ENCODE data around the gene MYOF. TPM values are rescaled to one million over a fixed set of nuclear protein-coding genes. Genes with fewer than 3 reads are reported as not detected.
A peak's percentile ranks its signal among the peaks of the same experiment; 100 is the strongest.

Gene MYOF
- polyA plus RNA-seq, 1 of the 3 experiments (the other 2 are of a cell fraction), result 103 TPM

- peaks cover 8% of the 10 kb centered on the region in 2 experiments for H3K36me3 ChIP-seq (replicated peaks in 1 of 2; ENCODE audit: control insufficient read depth in 1 of 2, insufficient read depth in 2 of 2, low read length in 1 of 2)
Measured at GRCh38 chr10:93501650-93502049, 19.5 kb upstream of the MYOF start.

GRCh38 chr10:93498166-93498565 lies 16.0 kb upstream of the MYOF start:
- H3F3A ChIP-seq (replicated peaks; ENCODE audit: insufficient read depth), result no peaks in the 10 kb centered on the region
- H3K4me2 ChIP-seq, result peak overlapping the region; percentile 87; the same call in 1 of the 2 replicates
- no peak overlapping the region for H3K9ac ChIP-seq
- 88% methylated on average over 5 of the region's 5 CpGs for WGBS (ENCODE audit: low lambda C conversion rate)
- H4K20me1 ChIP-seq (ENCODE audit: insufficient read depth), result no peaks in the 10 kb centered on the region
- H3K9me3 ChIP-seq, result no peaks in the 10 kb centered on the region
- no peaks in the 10 kb centered on the region for H3K27me3 ChIP-seq (ENCODE audit: insufficient read depth)
- ChIA-PET POLR2A (no interaction called here), CTCF (interaction anchor here (1.0 kb wide), 1 partner anchor 16 kb away, joined by 3 read pairs; no protein-coding TSS in a partner anchor)
- DNase-seq, result no peak
- peaks cover 64% of the 10 kb centered on the region for H3K79me2 ChIP-seq (ENCODE audit: insufficient read depth)
- no peak overlapping the region for H2AFZ ChIP-seq (ENCODE audit: low read depth)
- 0 out of 4 replicates have a peak overlapping the region, but pooled peaks of 1 of the 2 experiments have one; percentile 81 for H3K4me3 ChIP-seq (ENCODE audit: low read depth in 2 of 2, low read length in 1 of 2)
- no peak for TF ChIP-seq YY1 (IDR thresholded peaks at IDR 0.05; ENCODE audit: low read depth)
- TF ChIP-seq EP300 (IDR thresholded peaks at IDR 0.05; ENCODE audit: borderline replicate concordance in 1 of 2, low read depth in 1 of 2, low read length in 1 of 2), result no peak
- no peak for TF ChIP-seq FOXJ3 (CRISPR knock-in tag; IDR thresholded peaks at IDR 0.05)
- no peak for TF ChIP-seq RFX5 (IDR thresholded peaks at IDR 0.05; ENCODE audit: low read length)
- TF ChIP-seq, protein P1, sequence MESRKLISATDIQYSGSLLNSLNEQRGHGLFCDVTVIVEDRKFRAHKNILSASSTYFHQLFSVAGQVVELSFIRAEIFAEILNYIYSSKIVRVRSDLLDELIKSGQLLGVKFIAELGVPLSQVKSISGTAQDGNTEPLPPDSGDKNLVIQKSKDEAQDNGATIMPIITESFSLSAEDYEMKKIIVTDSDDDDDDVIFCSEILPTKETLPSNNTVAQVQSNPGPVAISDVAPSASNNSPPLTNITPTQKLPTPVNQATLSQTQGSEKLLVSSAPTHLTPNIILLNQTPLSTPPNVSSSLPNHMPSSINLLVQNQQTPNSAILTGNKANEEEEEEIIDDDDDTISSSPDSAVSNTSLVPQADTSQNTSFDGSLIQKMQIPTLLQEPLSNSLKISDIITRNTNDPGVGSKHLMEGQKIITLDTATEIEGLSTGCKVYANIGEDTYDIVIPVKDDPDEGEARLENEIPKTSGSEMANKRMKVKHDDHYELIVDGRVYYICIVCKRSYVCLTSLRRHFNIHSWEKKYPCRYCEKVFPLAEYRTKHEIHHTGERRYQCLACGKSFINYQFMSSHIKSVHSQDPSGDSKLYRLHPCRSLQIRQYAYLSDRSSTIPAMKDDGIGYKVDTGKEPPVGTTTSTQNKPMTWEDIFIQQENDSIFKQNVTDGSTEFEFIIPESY (IDR thresholded peaks at IDR 0.05; ENCODE audit: borderline replicate concordance, low read depth), result no peak
- no peak for TF ChIP-seq ELF1 (IDR thresholded peaks at IDR 0.05)
- no peak for TF ChIP-seq RAD21 (IDR thresholded peaks at IDR 0.05; ENCODE audit: low read length)
- no peak for TF ChIP-seq GABPA (IDR thresholded peaks at IDR 0.05; ENCODE audit: low read depth)
- TF ChIP-seq SIN3A (IDR thresholded peaks at IDR 0.05; ENCODE audit: borderline replicate concordance, low read depth, low read length), result no peak
- no peak for TF ChIP-seq JUND (IDR thresholded peaks at IDR 0.05)
- no peak for TF ChIP-seq NFIC (IDR thresholded peaks at IDR 0.05; ENCODE audit: borderline replicate concordance)
- H3K9me2 ChIP-seq, result no peaks in the 10 kb centered on the region
- H3K36me3 ChIP-seq (replicated peaks in 1 of 2; ENCODE audit: control insufficient read depth in 1 of 2, insufficient read depth in 2 of 2, low read length in 1 of 2), result peaks cover 3% of the 10 kb centered on the region in 2 experiments
- no peak overlapping the region for H3K27ac ChIP-seq (ENCODE audit: low read depth in 2 of 2, low read length in 1 of 2)
- H3K4me1 ChIP-seq (ENCODE audit: control insufficient read depth in 1 of 2, insufficient read depth in 2 of 2, low read depth in 1 of 2, low read length in 1 of 2), result peaks cover 0 to 4% of the 10 kb centered on the region in 2 experiments; a peak in 3 of 4 replicates

More at GRCh38 chr10:93501650-93502049, 19.5 kb upstream of the MYOF start:
- no peaks in the 10 kb centered on the region for H4K20me1 ChIP-seq (ENCODE audit: insufficient read depth)
- ChIA-PET POLR2A (no interaction called here), CTCF (interaction anchor here (0.8 to 2.2 kb wide), 4 partner anchors 10 to 40 kb away, joined by 3 to 16 read pairs (median 5); partner anchors contain the start of gene MYOF)
- no peak overlapping the region for H3K4me2 ChIP-seq
- no peak overlapping the region for H3K9ac ChIP-seq
- no peaks in the 10 kb centered on the region for H3K27me3 ChIP-seq (ENCODE audit: insufficient read depth)
- no peaks in the 10 kb centered on the region for H3K9me3 ChIP-seq
- DNase-seq, result no peak
- no peaks in the 10 kb centered on the region for H3K9me2 ChIP-seq
- peaks cover 76% of the 10 kb centered on the region for H3K79me2 ChIP-seq (ENCODE audit: insufficient read depth)
- H3K4me3 ChIP-seq (ENCODE audit: low read depth in 2 of 2, low read length in 1 of 2), result no peak overlapping the region
- TF ChIP-seq TAF1 (IDR thresholded peaks at IDR 0.05; ENCODE audit: borderline replicate concordance, low read depth, low read length) (no peak), NRF1 (IDR thresholded peaks at IDR 0.05; ENCODE audit: low read depth, low read length) (no peak), EZH2phosphoT487 (IDR thresholded peaks at IDR 0.05; ENCODE audit: borderline replicate concordance, low read depth) (no peak), CHD2 (IDR thresholded peaks at IDR 0.05; ENCODE audit: low read length, partially characterized antibody) (no peak), MXI1 (IDR thresholded peaks at IDR 0.05; ENCODE audit: low read depth, low read length) (no peak)
- H3K4me1 ChIP-seq (ENCODE audit: control insufficient read depth in 1 of 2, insufficient read depth in 2 of 2, low read depth in 1 of 2, low read length in 1 of 2), result peaks cover 0 to 4% of the 10 kb centered on the region in 2 experiments; a peak in 3 of 4 replicates
- H3K27ac ChIP-seq (ENCODE audit: low read depth in 2 of 2, low read length in 1 of 2), result no peak overlapping the region
- H3F3A ChIP-seq (replicated peaks; ENCODE audit: insufficient read depth), result no peaks in the 10 kb centered on the region
- H2AFZ ChIP-seq (ENCODE audit: low read depth), result no peak overlapping the region; the same call in 1 of the 2 replicates

All from SK-N-SH (cell line).